HL-60 (cell line): ENCODE results near the gene POLR3A.

ENCODE experiments used
- GABPA ChIP-seq: IDR thresholded peaks from 2 replicates; pipeline ENCODE4 v1.6.1; 2012; ENCODE audit warnings: low read depth
- POLR2AphosphoS5 ChIP-seq: IDR thresholded peaks from 2 replicates; pipeline ENCODE4 v1.6.1; 2012; ENCODE audit warnings: low read depth
- TF ChIP-seq, protein P1 (sequence below): IDR thresholded peaks from one replicate; pipeline ENCODE4 v1.5.1; 2011; ENCODE audit warnings: low read length, control low read depth, inconsistent platforms; ENCODE audit not compliant: insufficient read depth
- TF ChIP-seq, protein P2 (sequence below): IDR thresholded peaks from 2 replicates; pipeline ENCODE4 v1.6.1; 2012; ENCODE audit warnings: low read depth; ENCODE audit not compliant: insufficient replicate concordance

DNA sequence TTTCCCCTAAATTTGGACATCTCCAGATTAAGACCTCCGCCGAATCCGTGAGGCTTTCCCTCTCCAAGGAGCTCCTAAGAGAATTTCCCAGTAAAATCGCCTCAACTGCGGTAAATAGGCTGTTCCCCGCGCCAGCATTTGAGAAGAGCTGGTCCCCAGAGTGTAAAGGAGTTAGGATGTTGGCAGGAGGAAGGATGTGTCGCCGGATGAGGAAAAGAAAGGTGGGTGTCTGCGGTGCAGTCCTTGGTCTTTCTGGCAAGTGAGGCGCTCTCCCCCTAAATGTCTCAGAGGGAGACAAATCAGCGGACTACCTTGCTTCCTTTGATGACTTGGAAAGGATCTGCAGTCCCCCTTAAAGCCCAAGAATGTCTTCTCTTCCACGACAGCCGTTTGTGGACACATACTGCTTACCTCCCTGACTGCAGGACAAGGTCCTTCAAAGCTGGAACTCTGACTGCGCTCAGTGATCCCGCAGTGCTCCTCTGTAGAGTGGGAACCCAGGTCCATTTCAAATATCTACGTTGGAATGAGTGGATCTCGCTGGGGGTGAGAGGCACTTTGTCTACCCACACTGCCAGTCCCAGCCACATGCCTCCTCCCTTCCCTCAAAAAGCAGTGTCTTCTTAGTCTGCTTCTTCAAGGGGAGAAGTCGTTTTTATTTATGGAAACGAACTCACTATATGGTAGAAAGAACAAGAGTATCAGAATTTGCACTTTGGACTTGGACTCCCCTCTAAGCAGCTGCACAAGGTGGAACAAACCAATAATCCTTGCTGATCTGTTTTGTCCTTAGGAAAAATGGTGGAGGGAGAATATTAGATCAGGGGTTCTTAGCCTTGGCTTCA lies 101.7 kb downstream of the POLR3A start:
- TF ChIP-seq, protein P1, sequence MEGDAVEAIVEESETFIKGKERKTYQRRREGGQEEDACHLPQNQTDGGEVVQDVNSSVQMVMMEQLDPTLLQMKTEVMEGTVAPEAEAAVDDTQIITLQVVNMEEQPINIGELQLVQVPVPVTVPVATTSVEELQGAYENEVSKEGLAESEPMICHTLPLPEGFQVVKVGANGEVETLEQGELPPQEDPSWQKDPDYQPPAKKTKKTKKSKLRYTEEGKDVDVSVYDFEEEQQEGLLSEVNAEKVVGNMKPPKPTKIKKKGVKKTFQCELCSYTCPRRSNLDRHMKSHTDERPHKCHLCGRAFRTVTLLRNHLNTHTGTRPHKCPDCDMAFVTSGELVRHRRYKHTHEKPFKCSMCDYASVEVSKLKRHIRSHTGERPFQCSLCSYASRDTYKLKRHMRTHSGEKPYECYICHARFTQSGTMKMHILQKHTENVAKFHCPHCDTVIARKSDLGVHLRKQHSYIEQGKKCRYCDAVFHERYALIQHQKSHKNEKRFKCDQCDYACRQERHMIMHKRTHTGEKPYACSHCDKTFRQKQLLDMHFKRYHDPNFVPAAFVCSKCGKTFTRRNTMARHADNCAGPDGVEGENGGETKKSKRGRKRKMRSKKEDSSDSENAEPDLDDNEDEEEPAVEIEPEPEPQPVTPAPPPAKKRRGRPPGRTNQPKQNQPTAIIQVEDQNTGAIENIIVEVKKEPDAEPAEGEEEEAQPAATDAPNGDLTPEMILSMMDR, result no peak
- TF ChIP-seq POLR2AphosphoS5, result no peak
- TF ChIP-seq, protein P2, sequence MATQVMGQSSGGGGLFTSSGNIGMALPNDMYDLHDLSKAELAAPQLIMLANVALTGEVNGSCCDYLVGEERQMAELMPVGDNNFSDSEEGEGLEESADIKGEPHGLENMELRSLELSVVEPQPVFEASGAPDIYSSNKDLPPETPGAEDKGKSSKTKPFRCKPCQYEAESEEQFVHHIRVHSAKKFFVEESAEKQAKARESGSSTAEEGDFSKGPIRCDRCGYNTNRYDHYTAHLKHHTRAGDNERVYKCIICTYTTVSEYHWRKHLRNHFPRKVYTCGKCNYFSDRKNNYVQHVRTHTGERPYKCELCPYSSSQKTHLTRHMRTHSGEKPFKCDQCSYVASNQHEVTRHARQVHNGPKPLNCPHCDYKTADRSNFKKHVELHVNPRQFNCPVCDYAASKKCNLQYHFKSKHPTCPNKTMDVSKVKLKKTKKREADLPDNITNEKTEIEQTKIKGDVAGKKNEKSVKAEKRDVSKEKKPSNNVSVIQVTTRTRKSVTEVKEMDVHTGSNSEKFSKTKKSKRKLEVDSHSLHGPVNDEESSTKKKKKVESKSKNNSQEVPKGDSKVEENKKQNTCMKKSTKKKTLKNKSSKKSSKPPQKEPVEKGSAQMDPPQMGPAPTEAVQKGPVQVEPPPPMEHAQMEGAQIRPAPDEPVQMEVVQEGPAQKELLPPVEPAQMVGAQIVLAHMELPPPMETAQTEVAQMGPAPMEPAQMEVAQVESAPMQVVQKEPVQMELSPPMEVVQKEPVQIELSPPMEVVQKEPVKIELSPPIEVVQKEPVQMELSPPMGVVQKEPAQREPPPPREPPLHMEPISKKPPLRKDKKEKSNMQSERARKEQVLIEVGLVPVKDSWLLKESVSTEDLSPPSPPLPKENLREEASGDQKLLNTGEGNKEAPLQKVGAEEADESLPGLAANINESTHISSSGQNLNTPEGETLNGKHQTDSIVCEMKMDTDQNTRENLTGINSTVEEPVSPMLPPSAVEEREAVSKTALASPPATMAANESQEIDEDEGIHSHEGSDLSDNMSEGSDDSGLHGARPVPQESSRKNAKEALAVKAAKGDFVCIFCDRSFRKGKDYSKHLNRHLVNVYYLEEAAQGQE, result no peak
- no peak for TF ChIP-seq GABPA
